T-helper 22 cell (primary cell): ENCODE measurements around the gene KAT6B.
A peak's percentile ranks its signal among the peaks of the same experiment; 100 is the strongest.
"Not testable (repeated sequence)": the region's sequence is repeated elsewhere in the genome, so short reads cannot be mapped to it uniquely, and the experiment has no call there.

Experiments
- DNase-seq: peaks from one replicate; pipeline ENCODE4 v3.0.0-alpha.2; 2020; ENCODE audit warnings: low read depth

The KAT6B gene

DNA sequence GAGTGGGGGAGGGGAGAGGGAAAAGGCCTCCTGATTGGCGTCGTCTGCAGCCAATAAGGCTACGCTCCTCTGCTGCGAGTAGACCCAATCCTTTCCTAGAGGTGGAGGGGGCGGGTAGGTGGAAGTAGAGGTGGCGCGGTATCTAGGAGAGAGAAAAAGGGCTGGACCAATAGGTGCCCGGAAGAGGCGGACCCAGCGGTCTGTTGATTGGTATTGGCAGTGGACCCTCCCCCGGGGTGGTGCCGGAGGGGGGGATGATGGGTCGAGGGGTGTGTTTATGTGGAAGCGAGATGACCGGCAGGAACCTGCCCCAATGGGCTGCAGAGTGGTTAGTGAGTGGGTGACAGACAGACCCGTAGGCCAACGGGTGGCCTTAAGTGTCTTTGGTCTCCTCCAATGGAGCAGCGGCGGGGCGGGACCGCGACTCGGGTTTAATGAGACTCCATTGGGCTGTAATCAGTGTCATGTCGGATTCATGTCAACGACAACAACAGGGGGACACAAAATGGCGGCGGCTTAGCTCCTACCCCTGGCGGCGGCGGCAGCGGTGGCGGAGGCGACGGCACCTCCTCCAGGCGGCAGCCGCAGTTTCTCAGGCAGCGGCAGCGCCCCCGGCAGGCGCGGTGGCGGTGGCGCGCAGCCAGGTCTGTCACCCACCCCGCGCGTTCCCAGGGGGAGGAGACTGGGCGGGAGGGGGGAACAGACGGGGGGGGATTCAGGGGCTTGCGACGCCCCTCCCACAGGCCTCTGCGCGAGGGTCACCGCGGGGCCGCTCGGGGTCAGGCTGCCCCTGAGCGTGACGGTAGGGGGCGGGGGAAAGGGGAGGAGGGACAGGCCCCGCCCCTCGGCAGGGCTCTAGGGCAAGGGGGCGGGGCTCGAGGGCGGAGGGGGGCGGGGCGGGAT, at the start of gene KAT6B:
KAT6B (plus strand) TSS at position 459 of the 903 bp plus-strand sequence. CDS start 16,258 bp downstream, outside the sequence.
- peak; percentile 100 for DNase-seq

DNA sequence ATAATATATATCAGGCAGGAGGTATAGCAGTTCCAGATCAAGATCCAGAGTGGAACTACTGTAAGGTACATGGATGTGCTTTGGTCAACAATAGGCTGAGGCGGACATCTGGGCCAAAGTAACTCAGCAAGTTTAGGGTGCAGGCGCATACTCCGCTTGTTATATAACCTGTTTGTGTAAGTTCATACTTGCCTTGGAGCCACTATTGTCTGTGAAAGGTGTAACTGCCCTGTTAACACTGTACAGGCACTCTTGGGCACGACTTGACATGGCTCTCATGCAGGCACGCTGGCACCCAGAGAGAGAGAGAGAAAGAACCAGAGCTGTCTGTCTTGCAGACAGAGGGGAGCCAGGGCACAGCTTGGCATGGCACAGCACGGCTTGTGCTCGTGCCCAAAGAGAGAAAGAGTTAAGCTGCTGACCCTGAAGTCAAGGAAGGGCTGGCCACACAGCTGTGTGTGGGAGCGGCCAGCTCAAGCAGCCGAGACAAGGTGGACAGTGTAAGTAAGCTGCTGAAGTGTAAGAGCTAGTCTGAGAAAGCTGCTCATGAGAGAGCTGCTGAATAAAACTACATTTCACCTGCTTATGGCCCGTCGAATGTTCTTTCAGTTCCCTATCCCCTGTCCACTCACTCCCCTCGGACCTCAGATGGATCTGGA, 47.8 kb upstream of the KAT6B start:
- no peak for DNase-seq

DNA sequence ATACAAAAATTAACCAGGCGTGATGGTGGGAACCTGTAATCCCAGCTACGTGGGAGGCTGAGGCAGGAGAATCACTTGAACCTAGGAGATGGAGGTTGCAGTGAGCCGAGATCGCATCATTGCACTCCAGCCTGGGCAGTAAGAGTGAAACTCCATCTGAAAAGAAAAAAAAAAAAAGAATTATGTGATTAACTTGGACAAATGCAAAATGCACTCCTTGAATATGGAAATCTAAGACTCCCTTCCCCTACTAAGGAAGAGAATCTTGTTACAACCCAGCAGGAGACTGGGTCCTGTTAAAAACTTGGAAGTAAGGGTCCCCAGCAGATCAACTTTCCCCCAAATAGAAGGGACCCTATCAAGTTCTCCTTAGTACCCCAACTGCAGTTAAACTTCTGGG, 44.5 kb upstream of the KAT6B start:
- not testable (repeated sequence) for DNase-seq

DNA sequence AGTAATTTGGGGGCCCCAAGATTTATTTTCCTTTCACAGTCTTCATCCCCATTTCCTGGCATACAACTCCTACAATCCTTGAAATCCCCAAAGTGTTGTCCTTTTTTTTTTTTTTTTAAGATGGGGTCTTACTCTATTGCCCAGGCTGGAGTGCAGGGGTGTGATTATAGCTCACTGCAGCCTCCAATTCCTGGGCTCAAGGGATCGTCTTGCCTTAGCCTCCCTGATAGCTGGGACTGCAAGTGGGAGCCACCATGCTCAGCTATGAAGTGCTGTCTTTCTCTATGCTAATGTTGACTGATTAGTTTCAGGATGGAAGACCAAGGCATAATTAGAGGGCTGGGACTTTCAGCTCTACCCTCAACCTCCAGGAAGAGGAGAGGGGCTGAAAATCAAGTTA, 41.9 kb upstream of the KAT6B start:
- DNase-seq, result no peak

DNA sequence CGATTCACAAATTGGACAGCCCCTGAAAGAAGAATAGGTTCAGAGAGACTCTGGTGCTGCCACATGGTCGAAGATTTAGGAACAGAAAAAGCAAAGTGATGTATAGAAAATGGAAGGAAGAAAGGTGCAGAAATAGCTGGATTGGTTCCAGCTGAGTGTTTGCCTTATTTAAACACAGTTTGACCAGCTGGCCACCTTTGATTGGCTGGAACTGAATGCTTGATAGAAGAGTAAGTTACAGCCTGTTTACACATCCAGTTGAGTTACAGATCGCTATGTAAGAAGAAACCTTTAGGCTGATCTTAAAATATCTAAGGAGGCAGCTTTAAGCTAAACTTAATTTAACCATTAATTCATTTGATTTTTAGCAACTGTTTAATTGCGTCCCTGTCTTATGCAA, 40.3 kb upstream of the KAT6B start:
- DNase-seq, result no peak

DNA sequence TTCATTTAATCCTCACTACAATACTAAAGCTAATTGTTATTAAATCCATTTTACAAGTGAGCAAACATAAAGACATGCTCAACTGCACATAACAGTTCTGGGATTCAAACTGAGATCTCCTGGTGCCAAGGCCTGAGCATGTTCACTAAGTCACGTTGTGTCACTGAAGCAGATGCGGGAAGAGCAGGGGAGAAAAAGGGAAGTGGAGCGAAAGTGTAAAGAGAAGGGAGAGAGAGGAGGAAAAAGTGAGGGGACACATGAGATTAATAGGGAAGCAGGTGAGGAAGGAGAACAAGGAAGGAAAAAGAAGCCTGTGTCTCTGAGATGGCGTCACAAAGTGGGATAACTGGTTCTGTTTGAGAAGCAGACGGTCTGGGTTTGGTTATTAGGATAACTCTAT, 38.9 kb upstream of the KAT6B start:
- DNase-seq, result no peak

DNA sequence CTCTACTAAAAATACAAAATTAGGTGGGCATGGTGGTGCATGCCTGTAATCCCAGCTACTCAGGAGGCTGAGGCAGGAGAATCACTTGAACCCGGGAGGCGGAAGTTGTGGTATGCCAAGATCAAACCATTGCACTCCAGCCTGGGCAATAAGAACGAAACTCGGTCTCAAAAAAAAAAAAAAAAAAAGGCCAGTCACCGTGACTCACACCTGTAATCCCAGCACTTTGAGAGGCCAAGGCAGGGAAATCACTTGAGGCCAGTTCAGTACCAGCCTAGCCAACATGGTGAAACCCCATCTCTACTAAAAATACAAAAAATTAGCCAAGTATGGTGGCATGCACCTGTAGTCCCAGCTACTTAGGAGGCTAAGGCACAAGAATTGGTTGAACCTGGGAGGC, 34.4 kb upstream of the KAT6B start:
- not testable (repeated sequence) for DNase-seq

DNA sequence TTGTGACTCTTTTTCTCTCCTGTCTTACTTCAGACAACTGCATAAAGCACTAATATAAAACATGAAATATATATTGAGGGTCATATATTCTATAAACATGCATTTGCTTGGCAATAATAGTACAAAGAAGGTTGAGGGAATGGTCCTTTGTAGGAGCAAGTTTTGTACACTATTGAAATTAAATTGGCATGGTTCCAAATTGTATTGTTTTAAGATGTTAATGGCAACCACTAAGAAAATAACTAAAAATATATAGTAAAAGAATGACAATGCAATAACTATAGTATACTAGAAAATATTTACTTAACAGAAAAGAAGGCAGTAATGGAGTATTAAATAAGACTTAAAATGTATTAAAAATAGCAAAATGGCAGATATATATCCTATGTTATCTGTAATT, 33.7 kb upstream of the KAT6B start:
- no peak for DNase-seq

DNA sequence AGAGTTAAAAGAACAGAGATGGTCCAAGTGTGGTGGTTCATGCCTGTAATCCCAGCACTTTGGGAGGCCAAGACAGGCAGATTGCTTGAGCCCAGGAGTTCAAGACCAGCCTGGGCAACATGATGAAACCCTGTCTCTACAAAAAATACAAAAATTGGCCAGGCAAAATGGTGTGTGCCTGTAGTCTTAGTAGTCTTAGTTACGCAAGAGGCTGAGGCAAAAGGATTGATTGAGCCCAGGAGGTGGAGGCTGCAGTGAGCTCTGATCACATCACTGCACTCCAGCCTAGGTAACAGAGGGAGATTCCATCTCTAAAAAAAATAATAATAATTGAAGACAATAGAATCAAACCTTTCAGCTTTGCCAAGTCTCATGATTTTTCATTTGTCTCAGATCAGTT, 33.2 kb upstream of the KAT6B start:
- not testable (repeated sequence) for DNase-seq

DNA sequence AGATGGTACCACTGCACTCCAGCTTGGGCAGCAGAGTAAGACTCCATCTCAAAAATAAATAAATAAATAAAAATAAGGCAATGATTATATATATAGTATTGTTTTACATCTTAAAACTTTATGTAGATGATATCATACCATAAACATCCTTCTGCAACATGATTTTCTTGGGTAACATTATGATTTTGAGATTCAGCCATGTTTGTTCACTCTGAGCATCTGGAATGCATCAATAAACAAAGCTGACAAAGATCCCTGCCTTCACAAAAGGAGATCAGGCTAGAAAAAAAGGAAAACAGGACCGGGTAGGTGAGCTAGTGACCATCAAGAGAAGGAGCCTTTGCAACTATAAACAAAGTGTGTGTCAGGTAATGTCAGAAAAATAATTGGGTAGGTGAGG, 31.9 kb upstream of the KAT6B start:
- DNase-seq, result no peak

DNA sequence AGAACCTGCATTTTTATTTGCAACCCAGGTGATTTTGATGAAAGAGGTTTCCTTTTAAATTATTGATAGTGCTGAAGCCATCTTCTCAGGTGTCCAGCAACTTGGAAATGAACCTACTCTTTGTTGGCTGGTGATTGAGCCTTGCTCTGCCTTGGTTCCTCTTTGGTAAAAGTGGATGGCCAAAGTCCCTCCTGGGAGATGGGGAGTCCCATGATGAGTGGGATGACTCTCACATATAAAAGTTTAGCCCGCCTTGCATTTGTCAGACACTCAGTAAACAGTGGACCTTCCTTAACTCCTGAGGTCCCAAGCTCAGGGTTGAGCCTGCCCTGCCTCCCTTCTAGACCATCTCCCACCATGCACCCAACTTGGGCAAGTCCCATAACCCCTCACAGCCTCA, 28.9 kb upstream of the KAT6B start:
- no peak for DNase-seq

DNA sequence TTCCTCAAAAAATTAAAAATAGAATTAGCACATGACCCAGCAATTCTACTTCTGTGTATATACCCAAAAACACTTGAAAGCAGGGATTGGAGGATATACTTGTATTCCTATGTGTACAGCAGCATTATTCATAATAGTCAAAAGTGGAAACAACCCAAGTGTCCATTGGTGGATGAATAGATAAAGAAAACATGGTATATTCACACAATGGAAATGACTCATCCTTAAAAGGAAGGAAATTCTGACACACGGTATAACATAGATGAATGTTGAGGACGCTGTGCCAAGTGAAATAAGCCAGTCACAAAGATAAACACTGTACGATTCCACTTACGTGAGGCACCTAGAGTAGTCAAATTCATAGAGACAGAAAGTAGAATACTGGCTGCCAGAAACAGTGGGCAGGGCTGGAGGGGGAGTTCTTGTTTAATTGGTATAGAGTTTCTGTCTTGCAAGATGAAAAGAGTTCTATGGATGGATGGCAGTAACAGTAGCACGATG, 26.6 kb upstream of the KAT6B start:
- no peak for DNase-seq

DNA sequence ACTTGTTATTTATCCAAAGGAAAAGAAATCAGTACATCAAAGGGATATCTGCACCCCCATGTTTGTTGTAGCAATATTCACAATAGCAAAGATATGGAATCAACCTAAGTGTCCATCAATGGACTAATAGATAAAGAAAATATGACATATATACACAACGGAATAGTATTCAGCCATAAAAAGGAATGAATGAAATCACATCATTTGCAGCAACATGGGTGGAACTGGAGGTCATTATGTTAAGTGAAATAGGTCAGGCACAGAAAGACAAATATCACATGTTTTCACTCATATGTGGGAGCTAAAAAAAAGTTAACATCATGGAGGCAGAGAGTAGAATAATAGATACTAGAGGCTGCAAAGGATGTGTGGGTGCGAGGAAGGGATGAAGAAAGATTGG, 25.0 kb upstream of the KAT6B start:
- DNase-seq, result no peak

DNA sequence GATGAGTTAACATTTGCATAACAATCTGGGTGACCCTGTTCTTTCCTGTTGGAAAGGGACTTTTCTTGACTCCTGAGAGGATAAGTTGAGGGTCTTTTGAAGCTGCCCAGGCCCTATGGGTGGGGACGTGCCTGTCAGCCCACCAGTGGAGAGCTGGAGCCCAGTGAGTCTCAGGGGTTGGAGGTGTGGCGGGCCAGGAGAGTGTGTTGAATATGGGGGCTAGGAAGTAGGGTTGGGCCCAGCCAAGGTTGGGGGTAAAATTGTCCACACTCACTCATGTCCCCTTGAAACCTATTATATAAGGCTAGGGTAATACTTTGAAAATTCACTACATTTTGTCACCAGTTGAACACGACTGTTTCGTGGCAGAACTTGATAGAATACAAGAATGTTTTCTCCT, 17.9 kb upstream of the KAT6B start:
- no peak for DNase-seq

DNA sequence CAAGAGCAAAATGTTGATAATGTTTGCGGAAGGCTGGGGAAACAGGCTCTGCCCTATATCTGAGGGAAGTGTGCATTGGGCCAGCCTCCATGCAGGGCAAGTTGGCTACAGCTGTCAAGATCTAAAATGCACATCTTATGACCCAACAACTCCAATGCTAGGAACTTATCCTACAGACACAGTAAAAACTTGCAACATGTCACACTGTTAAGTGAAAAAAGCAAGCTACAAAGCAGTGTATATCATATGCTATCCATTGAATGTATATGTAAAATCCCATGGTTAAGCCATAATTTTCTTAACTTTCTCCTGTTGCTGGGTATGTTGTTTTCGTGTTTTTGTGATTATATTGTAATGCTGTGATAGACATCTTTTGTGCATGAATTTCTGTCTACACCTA, 16.3 kb upstream of the KAT6B start:
- DNase-seq, result no peak

DNA sequence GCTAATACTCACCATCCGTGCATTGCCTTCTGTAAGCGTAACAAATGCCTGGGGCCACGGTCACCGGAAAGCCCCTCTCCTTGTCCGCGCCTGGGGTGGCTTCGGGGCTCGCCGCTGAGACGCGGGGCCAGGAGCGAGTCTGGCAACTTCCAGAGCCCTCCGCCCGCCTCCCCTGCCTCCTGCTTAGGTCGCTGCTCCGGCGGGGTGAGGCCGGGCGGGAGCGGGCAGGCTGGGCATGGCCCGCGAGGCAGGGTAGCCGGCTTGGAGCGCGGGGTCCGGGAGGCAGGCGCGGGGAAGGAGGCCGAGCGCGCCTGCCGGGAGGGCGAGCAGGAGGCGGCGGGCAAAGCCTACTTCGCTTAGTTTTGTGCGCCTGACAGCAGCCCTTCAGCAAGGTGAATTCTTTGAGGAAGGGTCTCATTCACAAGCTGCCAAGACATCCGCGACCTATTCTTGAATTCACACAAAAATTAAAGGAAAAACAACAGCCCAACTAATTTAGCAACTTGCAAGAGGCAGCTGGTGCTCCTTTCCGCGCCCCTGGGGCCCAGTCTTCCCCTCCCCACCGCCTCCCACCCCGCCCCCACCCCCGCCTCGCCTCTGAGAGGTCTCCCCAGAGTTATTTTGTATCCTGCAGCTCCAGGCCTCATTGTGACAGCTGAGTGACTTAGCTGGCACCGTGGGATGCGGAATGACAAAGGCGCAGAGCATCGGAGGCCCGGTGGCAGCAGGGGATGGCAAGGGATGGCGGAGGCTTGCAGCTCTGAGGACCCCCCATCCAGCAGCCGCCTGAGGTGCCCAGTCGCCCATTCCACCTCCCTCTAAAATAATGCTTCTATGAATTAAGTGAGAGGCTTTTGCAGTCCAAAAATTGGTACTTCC, 12.8 kb upstream of the KAT6B start:
- DNase-seq, result no peak

DNA sequence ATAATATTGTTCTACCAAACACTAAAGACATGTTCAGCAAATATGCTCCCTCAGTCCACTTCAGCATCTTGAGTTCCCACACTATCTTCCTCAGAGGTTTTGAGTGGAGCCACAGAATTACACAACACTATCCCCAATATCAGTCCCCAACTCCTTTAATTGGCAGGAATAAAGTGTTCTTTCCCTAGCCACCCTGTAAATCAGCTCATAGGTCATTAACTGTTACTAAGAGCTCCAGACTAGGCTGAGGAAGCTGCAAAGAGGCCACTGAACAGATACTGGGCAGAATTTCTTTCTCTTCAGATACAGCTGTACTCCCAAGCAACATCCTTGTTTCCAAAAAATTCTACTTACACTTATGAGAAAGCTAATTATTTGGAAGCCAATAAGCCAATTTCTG, 11.6 kb upstream of the KAT6B start:
- no peak for DNase-seq

DNA sequence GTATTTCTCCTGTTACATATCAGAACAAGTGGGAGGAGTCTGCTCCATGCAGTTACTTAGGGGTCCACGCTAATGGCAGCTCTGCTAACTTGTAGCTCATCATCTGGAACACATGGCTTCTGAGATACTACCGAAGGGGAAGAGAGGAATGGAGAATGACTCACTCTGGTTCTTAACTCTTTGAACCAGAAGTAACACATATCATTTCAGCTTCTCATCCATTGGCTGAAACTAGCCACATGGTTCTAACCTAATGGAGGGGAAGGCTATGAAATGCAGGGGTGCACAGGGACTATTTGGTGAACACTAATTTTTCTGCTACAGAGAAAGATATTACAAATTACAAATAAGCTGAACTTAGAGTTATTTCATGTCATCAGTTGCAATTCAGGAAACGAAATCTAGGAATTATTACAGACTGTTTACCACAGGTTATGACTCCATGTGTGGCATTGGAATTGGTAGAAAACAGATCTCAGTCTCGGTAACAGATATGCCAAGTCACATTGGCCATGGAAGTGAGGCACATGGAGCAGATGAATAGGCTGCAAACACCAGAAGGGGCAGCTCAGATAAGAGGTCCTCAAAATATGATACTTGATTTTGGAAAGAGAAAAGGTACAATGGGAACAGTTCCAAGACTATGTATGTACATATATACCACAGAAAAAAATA, 9.4 kb upstream of the KAT6B start:
- no peak for DNase-seq

DNA sequence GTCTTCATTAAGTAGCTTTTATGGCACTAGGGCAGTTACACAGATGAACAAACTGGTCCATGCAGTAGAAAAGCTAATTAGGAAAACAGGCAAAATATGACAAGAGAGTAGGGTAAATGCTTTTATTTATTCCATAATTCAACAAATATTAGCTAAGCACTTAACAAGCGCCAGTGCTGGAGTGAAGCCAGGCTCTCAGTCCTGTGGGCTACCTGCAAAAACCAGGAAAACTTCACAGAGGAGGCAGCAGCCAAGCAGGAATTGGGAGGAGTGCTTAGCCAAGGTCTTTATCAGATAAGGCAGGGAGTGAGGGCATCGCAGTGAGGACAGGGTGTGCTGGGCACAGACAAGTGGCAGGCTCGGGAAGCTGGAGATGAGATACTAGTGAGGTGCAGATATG, 4.9 kb upstream of the KAT6B start:
- DNase-seq, result no peak

DNA sequence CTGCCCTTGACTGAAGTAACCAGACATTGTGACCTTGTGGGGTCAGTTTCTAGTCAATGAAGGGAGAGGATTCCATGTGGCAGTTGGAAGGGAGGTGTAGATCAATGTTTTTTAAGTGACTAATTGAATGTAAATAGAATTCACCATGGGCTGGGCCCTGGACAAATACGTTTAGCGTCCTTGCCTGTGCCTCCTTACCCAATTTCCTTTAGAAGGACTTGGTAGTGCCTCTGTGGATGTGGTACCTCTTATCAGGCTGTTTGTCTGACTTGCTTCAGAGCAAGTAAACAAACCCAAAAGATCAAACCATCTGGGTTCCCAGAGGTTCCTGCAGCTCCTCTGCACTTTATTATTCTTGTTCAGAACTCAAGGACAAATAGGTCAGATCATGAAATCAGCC, 4.3 kb upstream of the KAT6B start:
- no peak for DNase-seq

DNA sequence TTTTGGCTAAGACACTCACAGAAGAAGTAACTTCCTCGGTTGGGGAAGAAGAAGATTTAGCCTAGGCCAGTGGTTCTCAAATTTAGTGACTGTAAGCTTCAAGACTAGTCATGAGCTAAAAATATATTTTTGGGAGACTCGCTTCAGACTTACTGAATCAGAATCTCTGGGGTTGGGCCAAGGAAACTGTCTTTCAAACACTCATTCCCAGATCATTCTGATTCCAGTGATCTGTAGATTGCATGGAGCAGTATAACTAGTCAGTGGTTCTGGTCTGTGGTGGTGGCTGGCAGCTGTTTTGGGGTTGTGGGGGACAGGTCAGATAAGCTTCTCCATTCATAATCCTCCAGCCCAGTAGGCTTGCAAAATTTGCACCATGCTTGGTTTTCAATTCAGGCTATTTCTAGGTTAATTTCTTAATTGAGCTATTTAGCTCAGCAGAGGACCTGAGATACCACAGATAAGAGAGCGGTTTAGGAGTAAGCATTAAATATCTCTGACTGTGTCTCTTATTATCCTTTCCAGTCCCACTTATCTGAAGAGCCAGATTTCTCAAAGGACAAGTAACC, 3.8 kb upstream of the KAT6B start:
- DNase-seq, result no peak

DNA sequence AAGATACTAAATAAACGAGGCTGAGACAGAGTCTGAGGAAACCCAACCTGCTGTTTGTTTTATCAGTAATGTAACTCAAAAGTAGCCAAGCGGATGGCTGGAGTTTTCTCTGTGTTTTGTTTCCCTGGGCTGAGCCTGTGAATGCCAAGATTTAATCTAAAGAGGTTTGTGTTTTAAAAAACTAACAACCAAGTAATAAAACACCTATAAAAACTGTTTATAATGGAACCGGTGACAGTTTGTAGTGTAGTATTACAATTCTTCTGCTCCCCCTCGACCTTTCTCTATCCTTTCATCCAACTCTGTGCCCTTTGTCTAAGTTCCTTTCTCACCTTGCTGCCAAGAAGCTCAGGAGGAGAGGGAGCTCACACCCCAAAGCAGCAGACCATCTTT, 2.6 kb upstream of the KAT6B start:
- no peak for DNase-seq
